Hematopoietic multipotent progenitor cell treated with erythropoietin and hydrocortisone succinate and interleukin-3 and kit ligand, for 4 days (in vitro differentiated cells): ENCODE measurements around the gene SNHG17.
A peak's percentile ranks its signal among the peaks of the same experiment; 100 is the strongest.
"Not testable (repeated sequence)": the region's sequence is repeated elsewhere in the genome, so short reads cannot be mapped to it uniquely, and the experiment has no call there.

Experiments used
- DNase-seq: peaks from one replicate; pipeline ENCODE4 v3.0.0-alpha.2; 2015

SNHG17 gene

GRCh38 chr20:38447251-38447661, 12.1 kb upstream of the SNHG17 start:
- DNase-seq, result no peak

GRCh38 chr20:38446441-38447209, 11.5 kb upstream of the SNHG17 start:
- peak; percentile 96 for DNase-seq

DNA sequence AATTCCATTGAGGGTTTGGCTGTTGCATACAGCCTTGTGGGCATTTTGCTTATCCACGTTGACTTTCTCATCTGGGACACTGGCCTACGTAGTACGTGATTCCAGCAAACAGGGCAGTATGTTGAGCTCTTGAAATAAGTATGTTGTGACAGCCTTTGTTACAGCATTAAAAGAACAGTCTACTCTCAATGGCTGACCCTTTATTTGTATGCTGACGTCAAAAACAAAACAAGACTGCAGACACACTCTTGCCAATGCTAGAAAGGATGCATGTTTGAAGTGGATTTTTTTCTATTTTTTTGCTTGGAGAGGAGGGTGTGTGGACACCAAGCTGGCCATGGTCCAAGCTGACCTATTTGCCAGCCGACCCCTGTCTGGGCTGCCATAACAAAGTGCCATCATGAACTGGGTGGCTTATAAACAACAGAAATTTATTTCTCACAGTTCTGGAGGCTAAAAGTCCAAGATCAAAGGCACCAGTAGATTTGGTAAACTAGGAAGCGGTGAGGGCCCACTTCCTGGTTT, 10.8 kb upstream of the SNHG17 start:
- DNase-seq, result no peak

GRCh38 chr20:38445381-38445796, 10.3 kb upstream of the SNHG17 start:
- no peak for DNase-seq

GRCh38 chr20:38441916-38442315, 6.8 kb upstream of the SNHG17 start:
- no peak for DNase-seq

- not testable (repeated sequence) for DNase-seq
These were observed 6.0 kb upstream of the SNHG17 start for GRCh38 chr20:38441110-38441509.

- DNase-seq, result no peak
These were observed 2.7 kb upstream of the SNHG17 start for GRCh38 chr20:38437796-38438195.

DNA sequence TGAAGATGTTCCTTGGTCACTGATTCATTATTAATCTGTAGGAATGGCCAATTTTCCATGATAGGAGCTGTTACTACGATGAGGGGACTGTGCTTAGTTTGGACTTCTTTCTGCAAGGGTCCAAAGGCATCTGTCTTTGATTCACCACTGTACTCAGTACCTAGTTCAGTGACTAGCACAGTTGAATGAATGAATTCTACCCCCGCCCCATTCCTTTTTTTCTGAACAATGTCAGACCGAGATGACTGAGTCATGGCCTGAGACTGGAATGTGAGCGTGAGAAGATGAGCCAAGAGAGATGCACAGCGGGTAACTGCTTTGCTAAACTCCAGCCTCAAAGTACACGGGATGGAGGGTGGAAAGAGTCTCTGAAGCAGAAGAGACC, 419 bp upstream of the SNHG17 start:
- no peak for DNase-seq

DNA sequence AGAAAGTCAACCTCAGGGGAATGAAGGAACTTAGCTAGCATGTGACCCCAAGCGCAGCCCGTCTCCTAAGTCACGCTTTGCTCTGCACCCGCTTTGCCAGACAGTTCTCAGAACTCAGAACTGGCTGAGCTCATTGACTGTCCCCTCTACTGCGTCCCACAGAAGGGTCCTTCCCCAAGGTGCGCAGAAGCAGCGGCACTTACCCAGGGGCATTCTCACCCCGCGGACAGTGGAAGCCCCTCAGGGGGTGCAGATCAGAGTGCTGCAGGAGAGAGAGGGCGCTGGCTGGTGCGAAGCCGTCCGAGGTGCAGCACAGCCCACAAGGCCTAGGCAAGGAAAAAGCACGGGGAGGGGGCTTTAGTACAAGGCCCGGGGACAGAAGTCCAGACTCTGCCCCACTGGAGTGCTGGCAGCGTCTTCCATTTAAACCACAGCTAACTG, 807 bp downstream of the SNHG17 start:
- DNase-seq, result peak; percentile 72

DNA sequence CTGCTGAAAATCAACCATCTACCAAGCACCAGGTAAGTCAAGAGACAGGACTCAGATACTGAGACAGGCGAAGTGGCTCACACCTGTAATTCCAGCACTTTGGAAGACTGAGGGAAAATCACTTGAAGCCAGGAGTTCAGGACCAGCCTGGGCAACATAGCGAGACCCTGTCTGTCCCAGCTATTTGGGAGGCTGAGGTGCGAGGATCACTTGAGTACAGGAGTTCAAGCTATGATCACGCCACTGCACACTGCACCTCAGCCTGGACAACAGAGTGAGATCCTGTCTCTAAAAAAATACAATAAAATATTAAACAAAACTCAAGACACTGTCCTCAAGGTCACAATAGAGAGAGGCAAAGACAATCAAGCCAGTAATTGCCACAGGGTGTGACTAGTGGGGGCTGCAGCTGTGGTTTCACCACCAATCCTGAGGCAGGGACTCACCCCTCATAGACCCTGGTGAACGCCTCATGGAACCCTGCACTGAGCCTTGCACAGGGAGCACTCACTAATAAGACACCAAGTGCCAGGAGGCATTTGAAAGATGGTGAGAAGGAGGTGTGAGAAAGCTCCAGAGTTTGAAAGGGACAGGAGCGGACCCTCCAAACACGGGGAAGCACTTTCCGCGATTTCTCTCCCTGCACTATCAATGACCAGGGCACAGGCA, 1.7 kb downstream of the SNHG17 start:
- no peak for DNase-seq

DNA sequence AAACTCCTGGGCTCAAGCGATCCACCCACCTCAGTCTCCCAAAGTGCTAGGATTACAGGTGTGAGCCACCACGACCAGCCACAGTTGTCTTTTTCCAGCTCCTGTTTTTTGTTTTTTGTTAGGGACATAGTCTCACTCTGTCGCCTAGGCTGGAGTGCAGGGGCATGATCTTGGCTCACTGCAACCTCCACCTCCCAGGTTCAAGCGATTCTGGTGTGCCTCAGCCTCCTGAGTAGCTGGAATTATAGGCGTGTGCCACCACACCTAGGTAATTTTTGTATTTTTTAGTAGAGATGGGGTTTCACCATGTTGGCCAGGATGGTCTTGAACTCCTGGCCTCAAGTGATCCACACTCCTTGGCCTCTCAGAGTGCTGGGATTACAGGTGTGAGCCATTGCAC, 2.3 kb downstream of the SNHG17 start:
- DNase-seq, result not testable (repeated sequence)

- DNase-seq, result no peak
These were observed 2.8 kb downstream of the SNHG17 start for GRCh38 chr20:38432292-38432691.

DNA sequence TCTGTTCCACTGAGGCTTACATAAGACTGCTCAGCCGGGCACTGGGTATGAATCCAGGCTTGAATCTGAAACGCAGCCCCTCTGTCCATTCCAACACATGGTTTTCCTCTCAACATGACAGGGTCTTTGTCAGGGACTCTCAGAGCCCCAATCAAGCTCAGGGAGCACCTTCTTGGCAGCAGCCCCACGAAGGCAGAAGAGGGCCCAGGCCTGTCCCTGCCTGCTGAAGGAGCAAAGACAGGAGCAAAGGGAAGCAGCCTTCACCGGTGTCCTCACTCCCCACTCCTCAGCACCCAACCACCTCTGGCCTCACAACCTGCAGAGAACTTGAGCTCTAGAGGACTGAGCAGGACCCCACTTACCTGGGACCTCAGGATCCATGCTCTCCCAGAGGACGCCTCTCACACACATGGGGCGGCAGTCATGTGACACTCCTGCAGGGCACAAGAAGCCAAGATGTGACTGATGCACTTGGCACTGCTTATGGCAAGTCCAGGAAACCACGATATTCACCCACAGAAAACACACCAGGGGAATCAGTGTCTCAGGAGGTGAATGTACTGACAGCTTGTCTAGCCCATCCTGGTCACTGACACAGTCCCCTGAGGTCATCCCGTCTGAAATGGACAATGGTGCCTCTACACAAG, 4.3 kb downstream of the SNHG17 start:
- no peak for DNase-seq

DNA sequence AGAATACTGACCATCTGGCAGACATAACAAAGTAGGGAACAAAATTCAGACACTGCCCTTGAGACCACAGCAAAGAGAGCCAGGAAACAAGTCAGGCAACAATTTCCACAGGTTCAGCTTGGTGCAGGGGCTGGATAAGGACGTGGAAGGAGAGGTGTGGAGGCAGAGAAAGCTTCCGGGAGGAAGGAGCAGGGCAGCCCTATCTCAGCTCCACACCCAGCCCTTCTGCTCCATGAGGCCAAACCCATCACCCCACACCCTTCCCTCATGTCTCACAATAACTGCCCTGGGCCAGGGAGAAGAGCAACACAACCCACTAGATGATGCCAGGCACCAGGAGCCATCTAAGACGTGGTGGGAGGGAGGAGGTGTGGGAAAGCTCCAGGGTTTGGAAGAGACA, 5.8 kb downstream of the SNHG17 start:
- no peak for DNase-seq

DNA sequence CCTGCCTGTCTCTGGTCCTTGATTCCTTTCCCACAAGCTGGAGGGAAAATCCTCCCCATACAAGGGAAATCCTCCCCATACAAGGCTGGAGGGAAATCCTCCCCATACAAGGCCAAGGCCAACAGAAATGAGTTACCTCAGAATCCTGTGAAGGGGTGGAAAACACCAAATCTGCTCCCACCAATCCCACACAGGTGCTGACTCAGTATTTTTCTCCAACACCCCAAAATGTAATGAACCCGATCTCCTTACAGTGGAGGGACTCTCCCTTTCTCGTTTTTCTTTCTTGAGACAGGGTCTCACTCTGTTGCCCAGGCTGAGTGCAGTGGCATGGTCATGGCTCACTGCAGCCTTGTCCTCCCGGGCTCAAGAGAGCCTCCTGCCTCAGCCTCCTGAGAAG, 6.3 kb downstream of the SNHG17 start:
- no peak for DNase-seq

- DNase-seq, result no peak
These were observed 7.5 kb downstream of the SNHG17 start for GRCh38 chr20:38427655-38428023.

DNA sequence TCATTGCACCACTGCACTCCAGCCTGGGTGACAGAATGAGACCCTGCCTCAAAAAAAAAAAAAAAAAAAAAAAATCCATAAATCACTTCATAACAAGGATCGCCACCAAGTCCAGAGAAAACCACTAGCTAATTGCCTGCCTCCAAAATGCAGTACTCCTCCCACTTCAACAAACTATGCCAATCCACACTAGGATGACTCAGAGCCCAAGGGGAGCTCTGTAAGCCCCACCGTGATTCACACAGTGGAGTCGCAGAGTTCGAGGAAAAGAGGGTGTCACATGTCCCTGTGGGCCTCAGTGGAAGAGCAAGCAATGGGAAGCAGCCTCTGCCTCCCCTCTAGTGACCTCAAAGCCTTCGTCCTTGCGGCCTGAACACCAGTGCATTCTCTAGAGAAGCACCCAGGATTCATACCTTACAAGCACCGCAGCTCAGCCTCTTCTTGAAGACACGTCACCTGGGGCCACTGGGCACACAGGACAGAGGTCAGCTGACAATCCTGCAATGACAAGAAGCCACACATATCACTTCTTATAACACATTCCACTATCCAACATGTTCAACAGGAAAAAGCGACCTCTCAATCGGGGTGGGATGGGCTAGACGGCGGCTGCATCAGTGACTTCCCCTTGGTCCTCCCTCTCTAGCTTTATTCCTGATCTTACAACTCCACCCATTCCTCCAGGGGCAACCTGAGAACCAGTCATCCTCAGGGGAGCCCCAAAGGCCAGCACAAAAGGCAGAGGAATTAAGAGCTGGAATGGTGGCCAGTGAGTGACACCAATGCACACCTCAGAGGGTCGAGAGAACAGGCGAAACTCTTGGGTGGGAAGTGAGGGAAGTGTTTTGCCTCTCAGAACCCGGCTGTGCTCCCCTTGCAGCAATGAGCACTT, 8.9 kb downstream of the SNHG17 start:
- no peak for DNase-seq

GRCh38 chr20:38424401-38424800, 10.7 kb downstream of the SNHG17 start:
- no peak for DNase-seq

- no peak for DNase-seq
These were observed 11.6 kb downstream of the SNHG17 start for GRCh38 chr20:38423541-38423940.

- DNase-seq, result no peak
These were observed 13.2 kb downstream of the SNHG17 start for GRCh38 chr20:38421915-38422314.

- no peak for DNase-seq
These were observed 14.6 kb downstream of the SNHG17 start for GRCh38 chr20:38420388-38421085.
